ENCODE measurements around the gene KRT76. TPM values are rescaled to one million over a fixed set of nuclear protein-coding genes. Genes with fewer than 3 reads are reported as not detected.

The KRT76 gene
- total RNA-seq, 4 donors from 2014 or later, result not detected

DNA sequence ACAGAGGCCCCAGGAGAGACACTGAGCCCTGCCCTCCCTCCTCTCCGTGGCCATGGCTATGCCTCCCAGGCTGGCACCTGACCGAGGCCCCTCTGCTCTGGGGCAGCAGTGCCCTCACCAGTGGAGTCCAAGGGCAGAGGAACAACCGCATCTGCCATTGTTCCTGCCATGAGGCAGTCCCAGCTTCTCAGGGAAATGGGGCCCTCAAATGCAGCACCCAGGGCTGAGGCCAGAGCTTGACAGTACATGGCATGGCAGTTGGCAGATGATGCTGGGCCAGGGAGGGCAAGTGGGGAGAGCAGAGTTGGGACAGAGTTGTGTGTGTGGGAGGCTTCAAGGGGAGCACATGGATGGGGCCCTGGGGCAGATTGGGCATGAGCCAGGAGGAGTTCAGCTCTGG, 52.8 kb downstream of the KRT76 start:
- no peak overlapping the region for H3K4me3 ChIP-seq
- in situ Hi-C loops (cut with MboI; ENCODE audit: low sequenced_read_pairs in 4 of 4) (no loop called here), intact Hi-C loops (cut with DNase I; ENCODE audit: low total_unique reads) (no loop called here)
- no peaks in the 10 kb centered on the region for H3K36me3 ChIP-seq
- no peak for DNase-seq
- no peak for ATAC-seq
- H3K27me3 ChIP-seq, result no peaks in the 10 kb centered on the region
- H3K27ac ChIP-seq, result no peak overlapping the region
- no peaks in the 10 kb centered on the region for H3K9me3 ChIP-seq
- H3K4me1 ChIP-seq, result no peaks in the 10 kb centered on the region
- TF ChIP-seq, protein P1, sequence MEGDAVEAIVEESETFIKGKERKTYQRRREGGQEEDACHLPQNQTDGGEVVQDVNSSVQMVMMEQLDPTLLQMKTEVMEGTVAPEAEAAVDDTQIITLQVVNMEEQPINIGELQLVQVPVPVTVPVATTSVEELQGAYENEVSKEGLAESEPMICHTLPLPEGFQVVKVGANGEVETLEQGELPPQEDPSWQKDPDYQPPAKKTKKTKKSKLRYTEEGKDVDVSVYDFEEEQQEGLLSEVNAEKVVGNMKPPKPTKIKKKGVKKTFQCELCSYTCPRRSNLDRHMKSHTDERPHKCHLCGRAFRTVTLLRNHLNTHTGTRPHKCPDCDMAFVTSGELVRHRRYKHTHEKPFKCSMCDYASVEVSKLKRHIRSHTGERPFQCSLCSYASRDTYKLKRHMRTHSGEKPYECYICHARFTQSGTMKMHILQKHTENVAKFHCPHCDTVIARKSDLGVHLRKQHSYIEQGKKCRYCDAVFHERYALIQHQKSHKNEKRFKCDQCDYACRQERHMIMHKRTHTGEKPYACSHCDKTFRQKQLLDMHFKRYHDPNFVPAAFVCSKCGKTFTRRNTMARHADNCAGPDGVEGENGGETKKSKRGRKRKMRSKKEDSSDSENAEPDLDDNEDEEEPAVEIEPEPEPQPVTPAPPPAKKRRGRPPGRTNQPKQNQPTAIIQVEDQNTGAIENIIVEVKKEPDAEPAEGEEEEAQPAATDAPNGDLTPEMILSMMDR (IDR thresholded peaks at IDR 0.05 in 4 of 5, conservative IDR thresholded peaks at IDR 0.05 in 1 of 5), result no peak
- no peak for TF ChIP-seq POLR2A (IDR thresholded peaks at IDR 0.05)

DNA sequence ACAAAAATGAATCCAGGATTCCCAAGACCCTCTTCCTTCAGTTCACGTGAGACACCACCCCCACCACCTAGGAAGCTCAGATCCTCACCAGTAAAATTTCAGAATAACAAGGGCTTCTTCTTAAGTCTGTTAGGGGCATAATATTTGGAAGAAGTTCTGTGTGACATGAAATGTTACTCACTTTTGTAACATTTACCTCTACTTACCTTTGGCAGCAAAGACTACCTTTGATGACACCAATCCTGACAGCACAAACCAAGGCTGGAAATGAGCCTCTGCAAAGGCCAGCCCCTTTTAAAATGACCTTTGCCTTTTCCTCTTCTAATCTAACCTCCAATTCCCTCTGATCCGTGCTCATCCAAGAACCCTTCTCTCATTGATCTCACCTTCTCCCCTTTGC, 54.5 kb downstream of the KRT76 start:
- intact Hi-C loops (cut with DNase I; ENCODE audit: low total_unique reads), result no loop called here
- no peaks in the 10 kb centered on the region for H3K9me3 ChIP-seq
- no peaks in the 10 kb centered on the region for H3K36me3 ChIP-seq
- DNase-seq, result no peak
- no peak for ATAC-seq
- in situ Hi-C loops (cut with MboI; ENCODE audit: low sequenced_read_pairs in 4 of 4), result no loop called here
- no peaks in the 10 kb centered on the region for H3K4me1 ChIP-seq
- no peak overlapping the region for H3K4me3 ChIP-seq
- H3K27ac ChIP-seq, result no peak overlapping the region
- TF ChIP-seq POLR2A (IDR thresholded peaks at IDR 0.05), result no peak
- TF ChIP-seq, protein P1 (IDR thresholded peaks at IDR 0.05 in 4 of 5, conservative IDR thresholded peaks at IDR 0.05 in 1 of 5), result no peak
- no peaks in the 10 kb centered on the region for H3K27me3 ChIP-seq

DNA sequence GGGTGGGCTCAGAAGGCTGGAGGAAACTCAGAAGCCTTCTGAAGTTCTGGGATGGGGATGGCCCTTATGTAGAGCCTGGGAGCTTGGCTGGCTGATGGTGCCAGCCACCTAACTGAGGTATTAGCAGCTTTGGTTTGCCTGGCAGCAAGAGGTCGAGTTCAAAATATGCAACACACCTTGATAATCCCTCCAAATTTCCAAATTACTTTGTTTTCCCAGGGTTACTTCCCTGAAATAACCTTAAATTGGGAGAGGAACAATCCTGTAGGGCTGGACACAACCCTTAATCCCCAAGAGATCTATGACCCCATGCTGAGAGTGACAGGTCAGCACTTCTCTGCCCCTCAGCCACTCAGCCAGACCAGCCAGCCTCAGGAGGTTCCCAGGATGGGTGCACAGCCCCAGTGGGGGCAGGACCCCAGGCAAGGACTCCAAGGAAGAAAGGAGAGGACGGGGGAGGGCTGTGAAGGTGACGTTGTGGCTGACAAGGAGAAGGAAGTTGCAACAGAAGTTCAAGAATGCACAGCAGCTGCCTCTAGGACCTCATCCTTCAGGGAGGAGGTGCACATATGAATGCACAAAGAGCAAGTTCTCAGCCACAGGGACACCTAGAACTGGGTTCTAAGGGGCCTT, 55.2 kb downstream of the KRT76 start:
- in situ Hi-C loops (cut with MboI; ENCODE audit: low sequenced_read_pairs in 4 of 4), result no loop called here
- intact Hi-C loops (cut with DNase I; ENCODE audit: low total_unique reads), result no loop called here
- DNase-seq (no peak), ATAC-seq (no peak)
- Histone ChIP-seq H3K4me3 (no peak overlapping the region), H3K9me3 (no peaks in the 10 kb centered on the region), H3K4me1 (no peaks in the 10 kb centered on the region), H3K27me3 (no peaks in the 10 kb centered on the region), H3K27ac (no peak overlapping the region), H3K36me3 (no peaks in the 10 kb centered on the region)
- TF ChIP-seq POLR2A (IDR thresholded peaks at IDR 0.05), result no peak
- TF ChIP-seq, protein P1 (IDR thresholded peaks at IDR 0.05 in 4 of 5, conservative IDR thresholded peaks at IDR 0.05 in 1 of 5), result no peak

DNA sequence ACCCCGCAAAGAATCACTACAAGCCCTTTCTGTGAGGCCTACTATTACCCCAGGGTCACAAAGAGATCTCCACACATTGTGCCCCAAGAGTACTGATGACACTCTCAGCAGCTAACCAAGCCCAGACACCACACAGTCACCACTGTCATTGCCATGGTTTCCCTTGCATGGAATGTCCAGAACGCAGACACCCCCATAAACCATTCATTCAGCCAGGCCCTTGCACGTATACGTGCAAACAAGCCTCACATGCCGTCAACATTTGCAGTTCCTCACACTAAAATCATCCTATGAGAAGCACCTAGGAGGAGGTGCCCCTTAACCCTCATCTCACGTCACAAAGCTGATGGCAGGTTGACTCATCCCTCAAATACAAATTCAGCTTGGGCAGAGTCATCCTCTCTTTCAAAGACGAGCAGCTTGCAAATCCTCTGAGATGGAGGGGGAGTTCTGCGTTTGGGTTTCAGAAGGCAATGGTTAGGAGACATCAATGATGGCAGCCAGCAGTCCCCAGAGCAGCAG, 56.7 kb downstream of the KRT76 start:
- intact Hi-C loops (cut with DNase I; ENCODE audit: low total_unique reads) (no loop called here), in situ Hi-C loops (cut with MboI; ENCODE audit: low sequenced_read_pairs in 4 of 4) (no loop called here)
- DNase-seq, result no peak
- ATAC-seq, result no peak
- Histone ChIP-seq H3K4me3 (no peak overlapping the region), H3K9me3 (no peaks in the 10 kb centered on the region), H3K4me1 (no peaks in the 10 kb centered on the region), H3K27me3 (peaks cover 2 to 9% (median 4%) of the 10 kb centered on the region in 3 donors), H3K27ac (no peak overlapping the region), H3K36me3 (no peaks in the 10 kb centered on the region)
- TF ChIP-seq, protein P1 (IDR thresholded peaks at IDR 0.05 in 4 of 5, conservative IDR thresholded peaks at IDR 0.05 in 1 of 5), result no peak
- TF ChIP-seq POLR2A (IDR thresholded peaks at IDR 0.05), result no peak

Other genes starting within 250 kb of the KRT76 start
- not detected for gene KRT71, start 224.2 kb downstream of the KRT76 start, total RNA-seq
- not detected for gene KRT74, start 203.5 kb downstream of the KRT76 start, total RNA-seq
- gene KRT72, start 175.9 kb downstream of the KRT76 start, total RNA-seq, result not detected
- not detected for gene KRT73, start 158.8 kb downstream of the KRT76 start, total RNA-seq
- gene KRT2, start 125.1 kb downstream of the KRT76 start, total RNA-seq, result not detected
- gene KRT1, start 96.9 kb downstream of the KRT76 start, total RNA-seq, result not detected
- gene KRT77, start 73.8 kb downstream of the KRT76 start, total RNA-seq, result not detected
- gene KRT3, start 18.8 kb upstream of the KRT76 start, total RNA-seq, result not detected
- not detected for gene KRT4, start 36.8 kb upstream of the KRT76 start, total RNA-seq
- gene KRT79, start 57.0 kb upstream of the KRT76 start, total RNA-seq, result not detected
- gene KRT78, start 71.6 kb upstream of the KRT76 start, total RNA-seq, result not detected
- gene KRT8, start 127.7 kb upstream of the KRT76 start, total RNA-seq, result 1 to 10 TPM in 3 of 4 donors, not detected in 1; 1.4 to 7.0 (median 3.1) TPM
- gene KRT18, start 171.8 kb upstream of the KRT76 start, total RNA-seq, result 1 to 10 TPM in 3 of 4 donors, under 1 TPM in 1; 0.97 to 6.7 (median 2.7) TPM
- 100 to 1,000 TPM; 667 to 821 (median 740) TPM for gene EIF4B, start 229.1 kb upstream of the KRT76 start, total RNA-seq

Data from gastrocnemius medialis (tissue), 4 donors.